Endothelial cell of umbilical vein (primary cell): ENCODE data around the gene TOX4.

Experiments
- POLR2A ChIP-seq: IDR thresholded peaks from 2 replicates; pipeline ENCODE4 v1.6.1; 2012; ENCODE audit warnings: low read depth, mild to moderate bottlenecking, control low read depth, low read length
- TF ChIP-seq, protein P1 (sequence below), 2 donors: IDR thresholded peaks; 1 replicate in 1 of 2; 2 replicates in 1 of 2; pipeline ENCODE4 v1.5.1; 2011; ENCODE audit warnings: low read length in 2 of 2, mild to moderate bottlenecking in 2 of 2, moderate library complexity in 2 of 2, control low read depth in 1 of 2, inconsistent platforms in 1 of 2, low read depth in 1 of 2; ENCODE audit not compliant: insufficient read depth in 1 of 2; ENCODE audit errors: extremely low read depth in 1 of 2

- TF ChIP-seq, protein P1, sequence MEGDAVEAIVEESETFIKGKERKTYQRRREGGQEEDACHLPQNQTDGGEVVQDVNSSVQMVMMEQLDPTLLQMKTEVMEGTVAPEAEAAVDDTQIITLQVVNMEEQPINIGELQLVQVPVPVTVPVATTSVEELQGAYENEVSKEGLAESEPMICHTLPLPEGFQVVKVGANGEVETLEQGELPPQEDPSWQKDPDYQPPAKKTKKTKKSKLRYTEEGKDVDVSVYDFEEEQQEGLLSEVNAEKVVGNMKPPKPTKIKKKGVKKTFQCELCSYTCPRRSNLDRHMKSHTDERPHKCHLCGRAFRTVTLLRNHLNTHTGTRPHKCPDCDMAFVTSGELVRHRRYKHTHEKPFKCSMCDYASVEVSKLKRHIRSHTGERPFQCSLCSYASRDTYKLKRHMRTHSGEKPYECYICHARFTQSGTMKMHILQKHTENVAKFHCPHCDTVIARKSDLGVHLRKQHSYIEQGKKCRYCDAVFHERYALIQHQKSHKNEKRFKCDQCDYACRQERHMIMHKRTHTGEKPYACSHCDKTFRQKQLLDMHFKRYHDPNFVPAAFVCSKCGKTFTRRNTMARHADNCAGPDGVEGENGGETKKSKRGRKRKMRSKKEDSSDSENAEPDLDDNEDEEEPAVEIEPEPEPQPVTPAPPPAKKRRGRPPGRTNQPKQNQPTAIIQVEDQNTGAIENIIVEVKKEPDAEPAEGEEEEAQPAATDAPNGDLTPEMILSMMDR (IDR thresholded peaks at IDR 0.05; ENCODE audit: extremely low read depth in 1 of 2, insufficient read depth in 1 of 2, low read depth in 1 of 2, low read length in 2 of 2), result no peak
- TF ChIP-seq POLR2A, result no peak
These were observed 48.1 kb upstream of the TOX4 start for GRCh38 chr14:21428930-21429329.
